ENCODE measurements around the gene TMEM51.

TMEM51 gene

DNA sequence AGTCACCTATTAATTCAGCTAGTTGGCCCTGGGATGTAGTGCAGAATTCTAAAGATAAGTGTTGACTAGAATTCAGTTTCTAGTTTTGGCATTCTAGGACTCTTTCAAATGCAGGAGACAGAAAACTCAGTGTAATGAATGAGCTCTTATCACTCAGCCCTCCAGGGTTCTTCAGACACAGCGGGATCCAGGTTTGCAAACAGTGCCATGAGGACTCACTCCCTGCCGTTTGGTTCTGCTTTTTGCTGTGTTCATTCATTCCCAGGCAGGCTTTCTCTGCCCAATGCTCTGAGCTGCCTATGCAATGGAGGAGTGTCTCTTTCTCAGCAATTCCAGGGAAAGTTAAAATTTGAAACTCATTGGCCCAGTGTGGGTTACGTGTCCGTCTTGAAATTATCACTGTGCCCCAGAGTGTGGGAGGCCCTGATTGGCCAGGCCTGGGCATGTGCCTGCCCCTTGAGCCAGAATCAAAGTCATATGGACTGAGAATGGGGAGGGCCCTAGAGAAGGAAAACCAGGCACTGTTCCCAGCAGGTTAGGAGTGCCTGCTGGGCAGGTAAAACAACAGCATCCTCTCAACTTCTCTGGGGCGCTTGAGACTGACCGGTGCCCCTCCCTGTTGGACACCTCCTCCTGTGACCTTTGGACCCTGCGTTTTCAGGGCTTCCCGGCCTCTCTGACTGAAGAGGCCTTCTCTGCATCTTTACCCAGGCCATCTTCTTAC, 43.4 kb downstream of the TMEM51 start:
- DNase-seq (ENCODE audit: low read depth in 3 of 3), result no peak

DNA sequence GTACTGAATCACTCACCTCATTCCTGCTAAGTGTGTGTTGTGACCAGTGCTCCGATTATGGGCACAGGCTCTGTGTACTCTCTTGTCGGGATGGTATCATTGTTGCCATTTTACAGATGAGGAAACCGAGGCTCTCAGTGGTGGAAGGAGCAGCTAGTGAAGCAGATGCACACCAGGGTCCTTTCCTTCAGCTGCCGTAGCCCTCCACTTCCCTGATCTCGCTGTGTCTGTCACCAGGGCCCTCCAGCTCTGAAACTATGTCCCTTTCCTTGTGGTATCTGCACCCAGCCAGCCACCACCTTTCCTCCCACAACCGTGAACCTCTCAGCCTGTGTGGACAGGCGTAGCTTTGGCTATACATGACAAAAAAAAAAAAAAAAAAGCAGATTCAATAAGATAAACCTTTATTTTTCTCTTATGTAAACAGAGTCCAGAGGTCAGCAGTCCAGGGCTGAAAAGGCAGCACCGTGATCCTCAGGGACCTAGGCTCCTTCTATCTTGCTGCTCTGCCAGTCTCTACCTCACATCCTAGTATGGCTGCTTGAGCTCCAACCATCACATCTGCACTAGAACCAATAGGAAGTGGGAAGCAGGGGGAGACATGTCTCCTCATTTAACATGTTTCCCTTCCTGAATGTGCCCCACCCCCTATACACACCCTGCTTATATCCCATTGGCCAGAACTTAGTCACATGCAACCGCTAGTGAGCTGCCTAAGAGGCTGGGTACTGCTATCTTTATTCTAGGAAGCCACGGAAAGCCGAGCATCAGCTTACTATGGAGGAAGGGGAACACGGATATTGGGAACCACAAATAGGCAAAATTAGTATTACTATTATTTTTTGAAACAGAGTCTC, 44.3 kb downstream of the TMEM51 start:
- DNase-seq (ENCODE audit: low read depth in 3 of 3), result no peak

DNA sequence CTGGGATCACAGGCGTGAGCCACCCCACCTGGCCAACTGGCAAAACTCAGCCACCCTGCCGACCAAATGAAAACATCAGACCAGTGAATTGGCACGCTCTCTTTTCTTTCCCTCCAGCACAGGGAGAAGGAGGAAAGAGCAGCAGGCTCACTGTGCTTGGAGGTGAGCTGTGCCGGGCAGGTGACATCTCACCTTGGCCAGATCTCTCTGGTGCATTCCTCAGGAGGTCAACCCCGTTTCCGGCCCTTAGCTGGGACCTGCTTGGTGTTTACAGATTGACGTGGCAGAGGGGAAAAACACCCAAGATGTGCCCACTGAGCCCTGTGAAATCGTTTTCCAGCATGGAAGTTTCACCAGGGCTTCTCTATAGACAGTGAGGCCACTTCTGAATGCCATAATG, 45.1 kb downstream of the TMEM51 start:
- no peak for DNase-seq (ENCODE audit: low read depth in 3 of 3)

DNA sequence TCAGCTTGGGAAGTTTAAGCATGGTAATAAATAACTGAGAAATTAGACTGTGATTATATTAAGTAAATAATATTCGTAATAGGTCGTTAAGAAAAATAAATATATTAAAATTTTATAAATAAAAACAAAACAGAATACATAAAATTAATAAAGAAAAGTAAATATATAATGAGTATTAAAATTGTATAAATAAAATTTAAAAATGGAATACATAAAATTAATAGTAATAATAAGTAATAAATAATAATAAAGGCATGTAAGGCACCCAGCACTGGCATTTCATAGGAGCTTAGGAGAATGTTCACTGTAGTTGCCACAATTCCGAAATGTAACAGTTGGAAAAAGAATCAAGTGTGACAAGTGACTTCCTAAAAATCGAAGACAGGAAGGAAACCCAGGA, 47.7 kb downstream of the TMEM51 start:
- no peak for DNase-seq (ENCODE audit: low read depth in 3 of 3)

DNA sequence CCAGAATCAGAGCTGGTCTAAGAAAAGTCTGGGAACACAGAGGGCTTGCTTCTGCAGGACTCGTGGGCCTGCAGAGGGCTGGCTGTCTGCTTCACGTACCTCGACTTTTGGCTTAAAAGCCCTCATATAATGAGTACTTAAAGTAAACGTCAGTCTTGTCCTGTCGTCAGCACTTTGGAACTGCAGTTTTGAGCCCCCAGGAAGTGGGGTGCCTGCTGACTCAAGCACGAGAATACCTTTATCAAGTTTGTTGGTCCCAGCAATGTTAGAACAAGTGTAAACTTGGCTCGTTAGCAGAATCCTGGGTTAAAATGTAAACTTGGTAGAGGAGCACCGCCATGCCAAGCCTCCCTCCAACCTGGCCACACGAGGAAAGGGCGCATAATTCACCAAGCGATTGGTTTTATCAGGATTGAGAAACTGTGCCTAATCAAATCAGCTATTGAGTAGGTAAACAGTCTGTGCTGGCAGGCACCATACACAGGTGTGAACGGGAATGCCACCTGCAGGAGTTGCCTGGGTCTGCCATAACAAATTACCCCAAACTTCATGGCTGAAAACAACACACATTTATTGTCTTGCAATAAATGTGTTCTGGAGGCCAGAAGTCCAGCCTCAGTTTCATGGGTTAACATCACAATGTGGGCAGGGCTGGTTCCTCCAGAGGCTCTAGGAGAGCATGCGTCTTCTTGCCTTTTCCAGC, 48.5 kb downstream of the TMEM51 start:
- DNase-seq (ENCODE audit: low read depth in 3 of 3), result no peak

DNA sequence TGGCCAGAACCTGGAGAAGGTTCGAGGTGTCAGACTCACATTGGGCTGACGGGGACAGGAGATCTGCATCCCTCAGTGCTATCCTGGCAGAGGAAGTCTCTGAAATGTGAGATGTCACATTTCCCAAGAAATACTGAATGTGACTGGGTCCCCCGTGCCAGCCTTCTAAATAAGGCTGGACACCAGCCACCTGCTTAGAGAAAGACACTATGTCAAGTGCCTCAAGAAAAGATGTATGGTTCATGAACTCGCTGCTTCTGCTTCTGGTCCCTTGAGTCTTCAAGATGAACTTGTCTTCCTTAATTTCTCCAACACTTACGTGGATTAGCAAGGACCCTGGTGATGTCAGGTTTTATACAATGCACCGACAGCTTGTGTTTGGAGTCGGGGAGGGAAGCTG, 51.4 kb downstream of the TMEM51 start:
- DNase-seq (ENCODE audit: low read depth in 3 of 3), result no peak

DNA sequence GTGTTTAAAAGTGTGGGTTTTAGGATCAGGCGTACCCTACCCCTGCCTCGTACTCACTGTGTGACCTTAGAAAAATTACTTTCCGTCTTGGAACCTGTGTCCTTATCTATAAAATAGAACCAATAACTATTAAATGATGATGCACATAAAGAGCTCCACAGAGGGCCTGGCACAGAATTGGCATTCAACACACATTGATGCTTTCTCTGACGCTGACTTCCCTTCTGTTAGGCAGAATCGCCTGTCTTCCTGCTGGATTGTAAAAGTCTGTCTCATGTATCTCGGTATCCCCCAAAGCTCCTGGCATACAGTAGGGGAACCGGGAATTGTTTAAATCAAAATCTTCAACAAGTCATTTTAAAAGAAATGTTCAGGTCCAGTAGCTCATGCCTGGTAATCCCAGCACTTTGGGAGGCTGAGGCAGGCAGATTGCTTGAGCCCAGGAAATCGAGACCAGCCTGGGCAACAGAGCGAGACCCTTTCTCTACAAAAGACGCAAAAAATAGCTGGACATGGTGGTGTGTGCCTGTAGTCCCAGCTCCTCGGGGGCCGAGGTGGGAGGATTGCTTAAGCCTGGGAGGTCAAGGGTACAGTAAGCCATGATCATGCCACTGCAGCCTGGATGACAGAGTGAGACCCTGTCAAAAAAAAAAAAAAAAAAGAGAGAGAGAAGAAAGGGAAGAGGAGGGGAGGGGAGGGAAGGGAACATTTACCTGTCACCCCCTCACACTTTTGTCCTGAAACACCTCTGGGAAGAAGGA, 52.2 kb downstream of the TMEM51 start:
- no peak for DNase-seq (ENCODE audit: low read depth in 3 of 3)

DNA sequence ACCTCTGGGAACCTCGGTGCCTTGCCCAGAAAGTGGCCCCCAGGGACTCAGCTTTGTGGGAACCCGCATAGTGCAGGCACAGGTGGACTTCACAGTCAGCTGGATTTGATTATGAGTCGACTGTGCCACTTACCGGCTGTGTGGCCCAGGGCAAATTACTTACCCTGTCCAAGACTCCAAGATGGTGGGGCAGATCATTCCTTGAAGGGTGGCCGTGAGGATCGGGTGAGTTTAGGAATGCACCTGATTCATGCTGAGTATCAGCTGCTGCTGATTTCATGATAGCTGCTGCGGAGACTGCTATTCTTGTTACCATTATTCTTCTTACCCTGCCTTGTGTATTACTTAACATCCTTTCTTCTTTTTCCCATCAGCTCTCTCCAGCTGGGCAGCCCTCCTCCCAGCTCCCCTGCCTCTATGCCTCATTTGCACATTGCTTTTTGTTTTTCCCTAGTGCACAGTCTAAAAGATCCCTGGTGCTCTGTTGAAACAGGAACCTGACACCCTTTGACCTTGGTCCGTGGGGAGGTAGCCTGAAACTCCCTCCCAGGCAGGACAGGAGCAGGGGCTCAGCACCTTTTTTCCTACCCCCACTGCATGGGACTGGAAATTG, 53.0 kb downstream of the TMEM51 start:
- no peak for DNase-seq (ENCODE audit: low read depth in 3 of 3)

DNA sequence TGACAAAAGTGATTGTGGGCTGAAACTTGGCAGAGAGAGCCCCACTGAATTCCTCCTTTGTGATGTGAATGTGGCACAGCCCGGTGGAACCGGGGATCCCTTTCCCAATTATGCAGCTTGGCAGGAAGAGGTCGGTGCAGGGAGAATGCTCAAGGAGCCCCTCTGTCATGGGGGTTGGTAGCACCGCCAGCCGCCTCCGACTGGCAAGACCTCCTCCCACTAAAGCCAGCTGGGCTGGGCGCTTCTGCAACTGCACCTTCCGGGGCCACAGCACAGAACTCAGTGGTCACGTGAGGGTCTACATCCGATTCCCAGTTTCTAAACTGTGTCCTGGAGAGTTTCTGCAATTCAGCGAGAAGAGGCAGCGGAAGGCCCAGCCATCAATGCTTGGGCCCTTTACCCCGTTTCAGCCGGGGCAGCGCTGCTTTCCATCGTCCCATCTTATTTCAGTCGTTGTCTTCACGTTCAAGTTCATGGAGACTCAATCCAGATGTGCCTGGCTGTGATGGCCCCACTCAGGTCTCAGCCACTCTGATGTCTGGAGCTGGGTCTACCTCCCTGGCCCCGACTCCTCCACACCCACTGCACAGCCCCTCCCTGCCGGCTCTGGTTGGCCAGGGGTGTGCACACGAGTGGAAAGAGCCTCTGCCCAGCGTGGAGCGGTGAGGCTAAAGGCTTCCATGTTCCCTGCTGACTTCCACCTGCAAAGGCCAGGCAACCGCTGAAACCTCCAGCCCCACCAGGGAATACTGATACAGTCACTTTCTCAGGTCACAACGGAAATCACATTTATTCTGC, 53.7 kb downstream of the TMEM51 start:
- no peak for DNase-seq (ENCODE audit: low read depth in 3 of 3)

DNA sequence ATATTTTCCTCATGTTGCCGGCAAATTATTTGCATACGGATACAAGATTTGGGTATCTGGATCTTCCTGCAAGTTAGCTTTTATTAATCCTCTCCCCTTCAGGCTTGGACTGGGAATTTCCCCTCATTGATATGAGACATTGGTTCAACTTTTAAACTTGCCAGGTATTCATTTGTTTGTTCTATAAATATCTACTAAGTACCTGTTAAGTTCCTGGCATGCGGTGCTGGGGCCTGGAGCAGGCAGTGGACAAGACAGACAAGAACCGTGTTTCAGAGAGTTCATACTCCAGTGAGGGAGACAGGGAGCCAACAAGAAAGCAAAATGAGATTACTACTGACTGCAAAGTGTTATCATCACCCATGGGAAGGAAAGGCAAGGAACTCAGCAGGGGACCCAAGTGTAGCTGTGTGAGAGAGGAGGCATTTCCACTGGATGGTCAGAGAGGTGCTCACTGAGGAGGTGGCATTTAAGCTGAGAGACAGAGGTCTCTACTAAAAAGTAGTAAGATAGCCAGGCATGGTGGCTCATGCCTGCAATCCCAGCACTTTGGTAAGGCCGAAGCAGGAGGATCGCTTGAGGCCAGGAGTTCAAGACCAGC, 54.4 kb downstream of the TMEM51 start:
- no peak for DNase-seq (ENCODE audit: low read depth in 3 of 3)

DNA sequence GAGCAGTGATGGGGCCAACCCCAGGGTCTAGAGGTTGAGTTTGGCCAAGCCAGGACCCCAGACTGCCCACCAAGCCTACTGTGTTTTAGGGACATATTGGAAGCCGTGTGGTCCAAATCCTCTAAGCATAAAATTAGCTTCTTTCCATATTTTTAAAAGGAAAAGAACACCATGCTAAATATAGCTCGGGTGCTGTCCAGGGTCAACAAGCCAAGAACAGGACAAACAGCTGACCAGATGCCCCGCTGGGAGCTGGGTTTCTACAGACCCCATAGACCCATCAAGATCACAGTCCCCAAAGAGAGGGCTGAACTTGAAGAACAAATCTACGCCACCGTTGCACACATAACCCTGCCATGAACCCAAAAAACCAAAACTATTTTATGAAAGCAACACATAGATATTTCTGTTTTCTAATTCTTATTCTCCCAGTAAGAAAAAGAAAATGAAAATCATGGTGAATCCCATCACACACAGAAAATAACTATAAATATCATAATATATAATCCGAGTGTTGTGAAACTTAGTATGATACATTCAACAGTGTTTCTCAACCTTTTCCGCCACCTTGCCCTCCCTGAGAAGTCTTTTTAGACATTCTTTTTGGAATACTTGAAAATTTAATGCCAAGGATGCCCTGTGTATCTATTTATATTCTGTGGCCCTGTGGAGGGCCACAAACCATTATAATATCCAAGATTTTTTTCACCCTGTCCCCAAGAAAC, 57.3 kb downstream of the TMEM51 start:
- DNase-seq (ENCODE audit: low read depth in 3 of 3), result no peak

DNA sequence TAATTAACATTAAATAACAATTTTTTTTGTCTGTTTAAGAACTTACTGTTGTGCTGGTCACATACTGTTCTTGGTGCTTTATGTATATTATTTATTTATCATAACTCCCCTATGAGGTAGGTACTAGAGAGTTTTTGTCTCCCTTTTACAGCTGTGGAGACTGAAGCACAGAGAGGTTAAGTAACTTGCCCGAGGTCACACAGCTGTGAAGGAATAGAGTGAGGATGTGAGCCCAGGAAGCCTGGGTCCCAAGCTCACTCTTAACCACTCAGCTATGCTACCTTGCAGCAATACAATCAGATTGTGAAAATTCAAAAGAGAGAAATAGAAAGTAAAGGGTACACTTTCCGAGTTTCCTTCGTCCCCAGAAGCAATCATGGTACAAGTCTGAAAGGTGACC, 57.9 kb downstream of the TMEM51 start:
- DNase-seq (ENCODE audit: low read depth in 3 of 3), result no peak

DNA sequence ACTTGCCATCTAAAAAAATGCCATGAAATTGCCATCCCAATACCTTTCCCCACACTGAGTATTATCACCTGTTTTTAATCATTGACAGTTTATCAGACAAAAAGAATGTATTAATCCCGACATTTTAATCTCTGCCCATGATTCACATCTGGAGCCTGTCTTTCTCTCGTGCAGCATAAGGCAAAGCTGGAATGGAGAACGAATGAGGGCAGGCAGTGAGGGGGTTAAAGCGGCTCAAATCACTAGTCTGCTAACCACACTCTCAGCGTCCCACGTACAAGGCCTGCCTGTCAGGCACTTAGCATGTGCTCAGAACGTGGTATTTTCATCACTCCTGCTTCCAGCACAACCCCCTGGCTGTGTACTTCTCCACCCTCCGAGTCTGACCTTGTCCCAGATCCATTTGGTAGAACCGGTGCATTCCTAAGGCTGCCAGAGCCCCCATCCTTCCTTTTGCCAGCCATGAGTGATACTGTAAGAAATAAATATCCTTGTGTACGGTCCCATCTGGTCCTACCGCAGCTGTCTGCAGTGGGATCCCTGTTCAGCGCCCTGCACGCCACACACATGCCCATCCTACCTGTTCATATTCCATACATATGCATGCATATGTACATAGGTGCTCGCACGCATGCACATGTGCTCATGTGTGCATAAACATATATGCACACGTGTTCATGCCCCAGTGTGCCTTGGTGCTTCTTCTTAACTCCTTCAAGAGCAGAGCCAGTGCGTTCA, 58.8 kb downstream of the TMEM51 start:
- DNase-seq (ENCODE audit: low read depth in 3 of 3), result no peak

DNA sequence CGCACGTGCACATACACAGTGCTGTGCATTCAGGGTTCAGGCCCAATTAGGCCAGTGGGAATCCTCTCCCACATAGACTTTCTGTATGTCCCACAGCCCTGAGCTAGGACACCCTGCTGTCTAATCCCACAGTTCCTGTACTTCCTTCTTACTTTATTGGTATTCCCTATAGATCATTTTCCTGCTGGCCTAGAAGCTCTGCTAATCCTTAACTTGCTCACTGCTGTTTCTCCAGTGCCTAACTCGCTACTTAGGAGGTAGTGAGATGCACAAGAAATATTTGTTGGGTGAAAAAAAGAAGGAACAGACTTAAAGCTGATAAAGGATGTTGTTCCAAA, 59.4 kb downstream of the TMEM51 start:
- DNase-seq (ENCODE audit: low read depth in 3 of 3), result no peak

DNA sequence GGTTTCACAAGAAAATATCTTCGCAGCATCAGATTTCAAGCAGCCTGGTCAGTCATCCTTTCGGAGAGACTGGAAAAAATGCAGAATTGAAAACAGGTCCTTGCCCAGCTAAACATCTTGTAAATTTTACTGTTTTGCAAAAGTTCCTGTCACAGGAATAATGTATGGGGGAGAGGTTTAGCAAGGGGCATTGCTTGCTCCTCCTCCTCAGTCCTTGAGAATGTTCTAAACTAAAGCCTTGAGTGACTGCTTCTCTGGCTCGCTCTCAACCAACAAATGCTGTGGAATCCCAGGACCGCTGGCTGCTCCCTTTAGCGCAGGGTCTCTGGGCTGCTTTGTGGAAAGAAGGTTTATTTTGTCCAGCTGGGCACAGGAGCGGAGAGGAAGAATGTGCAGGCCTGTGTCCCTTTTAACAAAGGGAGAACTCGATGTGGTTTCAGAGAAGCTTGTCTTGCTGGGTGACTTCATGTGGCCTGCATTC, 59.8 kb downstream of the TMEM51 start:
- no peak for DNase-seq (ENCODE audit: low read depth in 3 of 3)

DNA sequence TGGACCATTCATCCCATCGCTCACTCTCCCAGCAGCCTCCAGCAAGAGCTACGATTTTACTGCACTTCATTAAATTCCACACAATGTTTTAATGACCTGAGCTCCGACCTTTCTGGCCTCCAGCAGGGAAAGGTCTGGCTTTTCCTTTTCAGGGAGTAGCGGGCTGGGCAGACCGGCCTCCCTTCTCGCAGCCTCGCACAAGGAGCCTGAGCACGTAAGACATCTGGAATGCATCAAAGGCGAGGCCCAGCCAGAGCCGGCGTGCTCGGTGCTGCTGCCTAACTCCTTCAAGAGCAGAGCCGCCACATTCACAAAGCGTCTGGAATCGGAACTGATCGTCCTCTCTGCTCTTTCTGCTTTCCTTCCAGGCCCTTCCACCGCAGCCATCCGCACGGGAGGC, 61.0 kb downstream of the TMEM51 start:
- no peak for DNase-seq (ENCODE audit: low read depth in 3 of 3)

DNA sequence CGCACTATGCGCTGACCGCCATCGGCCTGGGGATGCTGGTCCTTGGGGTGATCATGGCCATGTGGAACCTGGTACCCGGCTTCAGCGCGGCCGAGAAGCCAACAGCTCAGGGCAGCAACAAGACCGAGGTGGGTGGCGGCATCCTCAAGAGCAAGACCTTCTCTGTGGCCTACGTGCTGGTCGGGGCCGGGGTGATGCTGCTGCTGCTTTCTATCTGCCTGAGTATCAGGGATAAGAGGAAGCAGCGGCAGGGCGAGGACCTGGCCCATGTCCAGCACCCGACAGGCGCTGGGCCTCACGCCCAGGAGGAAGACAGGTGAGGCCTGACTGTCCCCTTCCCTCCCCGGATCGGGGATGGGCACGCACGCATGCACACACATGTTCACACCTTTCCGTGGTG, 61.6 kb downstream of the TMEM51 start:
- DNase-seq (ENCODE audit: low read depth in 3 of 3), result no peak

DNA sequence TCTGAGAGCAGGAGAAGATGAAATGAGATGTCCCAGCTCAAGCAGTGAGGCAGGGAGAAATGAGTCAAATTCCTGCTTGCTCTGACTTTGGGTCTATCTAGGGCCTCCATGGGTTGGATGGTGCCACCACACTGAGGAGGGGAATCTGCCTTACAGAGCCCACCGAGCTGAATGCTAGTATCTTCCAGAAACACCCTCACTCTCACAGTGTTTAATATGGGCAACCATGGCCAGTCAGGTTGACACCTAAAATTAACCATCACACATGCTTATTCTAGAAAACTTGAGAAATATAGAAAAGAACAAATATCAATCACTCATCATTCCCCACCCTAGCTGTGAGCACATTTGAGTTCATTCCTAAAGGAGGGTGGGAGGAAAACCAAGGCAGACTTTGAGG, 64.1 kb downstream of the TMEM51 start:
- no peak for DNase-seq (ENCODE audit: low read depth in 3 of 3)
